GM12878 (cell line): Measurements from ENCODE around the gene HMBS. TPM values are rescaled to one million over a fixed set of nuclear protein-coding genes. Genes with fewer than 3 reads are reported as not detected.
"Not testable (repeated sequence)": the region's sequence is repeated elsewhere in the genome, so short reads cannot be mapped to it uniquely, and the experiment has no call there.

Experiments used
- ATAC-seq: fragments of 200-7000 bp; cut with Tn5 transposase; 3 replicates; pipeline ENCODE4 v1.9.1; 2020; ENCODE audit warnings: mild to moderate bottlenecking, moderate library complexity
- BruUV-seq: library from RNA; stranded (reverse); fragments of 400-500 nt; replicated peaks from 2 replicates; lab custom pipeline; 2021; lab: Mats Ljungman, UMichigan
- CTCF ChIA-PET: fragments of 300-600 bp; sonication (Branson Sonifier 250); formaldehyde crosslinking; extraction: SDS; loops from one replicate; lab custom pipeline; 2021; ENCODE audit warnings: inconsistent platforms; lab: Yijun Ruan, JAX
- POLR2A ChIA-PET: fragments of 350-600 bp; formaldehyde crosslinking; extraction: SDS; loops from one replicate; lab custom pipeline; 2021; ENCODE audit warnings: inconsistent platforms; lab: Charles Lee
- RAD21 ChIA-PET: fragments of 300-600 bp; sonication (Branson Sonifier 250); formaldehyde crosslinking; loops from one replicate; lab custom pipeline; 2023; ENCODE audit warnings: antibody characterized with exemption; ENCODE audit not compliant: unreplicated experiment; lab: Charles Lee
- SMC1A ChIA-PET: fragments of 300-600 bp; sonication (Branson Sonifier 250); formaldehyde crosslinking; loops from one replicate; lab custom pipeline; 2023; ENCODE audit not compliant: unreplicated experiment, uncharacterized antibody; lab: Charles Lee
- DNase-seq: peaks from one replicate; pipeline ENCODE4 v3.0.0-alpha.2; 2011; ENCODE audit warnings: low read depth, low spot score
- FAIRE-seq: peaks from 3 replicates; lab custom pipeline; 2011; peaks lifted over from hg19 to GRCh38; lab: Jason Lieb, UNC
- H2AFZ ChIP-seq: 2 replicates; pipeline ENCODE4 v1.6.0; 2011; ENCODE audit warnings: low read depth, low read length, control low read depth; ENCODE audit not compliant: control insufficient read depth
- H3K27ac ChIP-seq: 2 replicates; pipeline ENCODE4 v1.5.1; 2011; ENCODE audit warnings: control low read depth; ENCODE audit not compliant: control insufficient read depth, insufficient read depth
- H3K27me3 ChIP-seq, 2 experiments: replicated peaks in 1 of 2; 2 replicates each; pipeline versions ENCODE4 v1.6.0 to v1.6.1; 2011; ENCODE audit warnings: low read length in 1 of 2; ENCODE audit not compliant: control insufficient read depth in 2 of 2, insufficient read depth in 2 of 2
- H3K36me3 ChIP-seq, 2 experiments: 2 replicates each; pipeline ENCODE4 v1.5.1; 2011; ENCODE audit warnings: low read length in 1 of 2; ENCODE audit not compliant: control insufficient read depth in 2 of 2, insufficient read depth in 2 of 2
- H3K4me1 ChIP-seq: 2 replicates; pipeline ENCODE4 v1.6.1; 2011; ENCODE audit warnings: mild to moderate bottlenecking, low read length, moderate library complexity, mixed read lengths; ENCODE audit not compliant: control insufficient read depth, insufficient read depth
- H3K4me2 ChIP-seq: 2 replicates; pipeline ENCODE4 v1.6.0; 2011; ENCODE audit warnings: control low read depth; ENCODE audit not compliant: control insufficient read depth, insufficient read depth
- H3K4me3 ChIP-seq: fragments of 200-600 bp; sonication (generic); 2 replicates; pipeline ENCODE4 v1.5.1; 2016
- H3K79me2 ChIP-seq: 2 replicates; pipeline ENCODE4 v1.6.0; 2011; ENCODE audit warnings: low read length; ENCODE audit not compliant: control insufficient read depth, insufficient read depth
- H3K9ac ChIP-seq: 2 replicates; pipeline ENCODE4 v1.8.0; 2011; ENCODE audit warnings: low read length, control low read depth, mixed read lengths; ENCODE audit not compliant: control insufficient read depth, insufficient read depth
- H3K9me3 ChIP-seq: replicated peaks from 3 replicates; pipeline ENCODE4 v1.5.1; 2011; ENCODE audit warnings: mild to moderate bottlenecking, low read length; ENCODE audit not compliant: control insufficient read depth, insufficient read depth
- H4K20me1 ChIP-seq: 2 replicates; pipeline ENCODE4 v1.6.0; 2011; ENCODE audit not compliant: control insufficient read depth, insufficient read depth
- NFIC ChIP-seq: IDR thresholded peaks from 2 replicates; pipeline ENCODE4 v1.6.1; 2012; ENCODE audit warnings: low read depth, mild to moderate bottlenecking, inconsistent platforms, low read length, moderate library complexity
- PAX5 ChIP-seq: IDR thresholded peaks from 2 replicates; pipeline ENCODE4 v1.6.1; 2011; ENCODE audit warnings: low read depth, low read length, borderline replicate concordance
- POLR2A ChIP-seq: IDR thresholded peaks from 2 replicates; pipeline ENCODE4 v1.6.1; 2011; ENCODE audit warnings: low read depth, mild to moderate bottlenecking, low read length
- RFX5 ChIP-seq: IDR thresholded peaks from 2 replicates; pipeline ENCODE4 v1.6.1; 2011; ENCODE audit warnings: low read depth, low read length, improper control_type of control experiment
- SRF ChIP-seq, 2 experiments: IDR thresholded peaks; 2 replicates each; pipeline ENCODE4 v1.6.1; 2011; ENCODE audit warnings: low read depth in 2 of 2, low read length in 2 of 2, mild to moderate bottlenecking in 1 of 2, moderate library complexity in 1 of 2
- WGBS: methylation state at CpG from one replicate; pipeline ENCODE4 v1.1.6; 2016; ENCODE audit warnings: low lambda C conversion rate; ENCODE audit not compliant: insufficient replicate concordance, insufficient coverage; ENCODE audit errors: missing lambda C conversion rate; 5-methylcytosine and 5-hydroxymethylcytosine counted together
- in situ Hi-C: fragments of 300-500 bp; cut with MboI; formaldehyde crosslinking; loops from 9 replicates; pipeline ENCODE4 v1.14.3; 2018; ENCODE audit warnings: mixed read lengths
- intact Hi-C: fragments of 100-400 bp; cut with micrococcal nuclease; formaldehyde crosslinking; loops from one replicate; pipeline ENCODE4 v1.14.2; 2022; ENCODE audit not compliant: unreplicated experiment
- polyA plus RNA-seq, 11 experiments: library from polyadenylated mRNA; depleted of rRNA in 4 of 11; unstranded in 6 of 11; stranded (reverse) in 5 of 11; fragments of >200 nt; fragmentation: Nextera tagmentation in 4 of 11; fragmentation: Illumina TruSeq in 1 of 11; extraction: Ambion mirVana in 4 of 11; extraction: Trizol in 1 of 11; gene quantifications; 1 replicate in 1 of 11; 2 replicates in 10 of 11; pipeline versions ENCODE4 v1.2.1 to v1.2.3, GENCODE V29; 2011 to 2016; ENCODE audit warnings: inconsistent platforms in 2 of 11, missing spikeins in 2 of 11, low read depth in 1 of 11
- total RNA-seq, 4 experiments: library from RNA; depleted of rRNA in 3 of 4; stranded (reverse); fragments of >200 nt in 3 of 4; fragmentation: Illumina TruSeq in 1 of 4; extraction: Trizol in 1 of 4; gene quantifications; 2 replicates each; pipeline versions ENCODE4 v1.2.1 to v1.2.3, GENCODE V29; 2013 to 2021
- TF ChIP-seq, protein P1 (sequence below): fragments of 450-650 bp; IDR thresholded peaks from 2 replicates; pipeline ENCODE4 v1.6.1; 2018; ENCODE audit warnings: mild to moderate bottlenecking, low read depth, moderate library complexity; ENCODE audit not compliant: partially characterized antibody
- TF ChIP-seq, protein P2 (sequence below): fragments of 450-650 bp; IDR thresholded peaks from 2 replicates; pipeline ENCODE4 v1.6.1; 2017; ENCODE audit warnings: mild to moderate bottlenecking, low read depth, inconsistent platforms; ENCODE audit not compliant: poor library complexity, severe bottlenecking
- TF ChIP-seq, protein P3 (sequence below): fragments of 450-650 bp; IDR thresholded peaks from 2 replicates; pipeline ENCODE4 v1.6.1; 2016; ENCODE audit warnings: mild to moderate bottlenecking, moderate library complexity, borderline replicate concordance

Gene HMBS
- total and polyA plus RNA-seq, 10 of the 15 experiments (the other 5 are each of a cell fraction or from before 2014, with no cell fraction given): 17.7 to 96.7 (median 49.7) TPM

- TF ChIP-seq, protein P1, sequence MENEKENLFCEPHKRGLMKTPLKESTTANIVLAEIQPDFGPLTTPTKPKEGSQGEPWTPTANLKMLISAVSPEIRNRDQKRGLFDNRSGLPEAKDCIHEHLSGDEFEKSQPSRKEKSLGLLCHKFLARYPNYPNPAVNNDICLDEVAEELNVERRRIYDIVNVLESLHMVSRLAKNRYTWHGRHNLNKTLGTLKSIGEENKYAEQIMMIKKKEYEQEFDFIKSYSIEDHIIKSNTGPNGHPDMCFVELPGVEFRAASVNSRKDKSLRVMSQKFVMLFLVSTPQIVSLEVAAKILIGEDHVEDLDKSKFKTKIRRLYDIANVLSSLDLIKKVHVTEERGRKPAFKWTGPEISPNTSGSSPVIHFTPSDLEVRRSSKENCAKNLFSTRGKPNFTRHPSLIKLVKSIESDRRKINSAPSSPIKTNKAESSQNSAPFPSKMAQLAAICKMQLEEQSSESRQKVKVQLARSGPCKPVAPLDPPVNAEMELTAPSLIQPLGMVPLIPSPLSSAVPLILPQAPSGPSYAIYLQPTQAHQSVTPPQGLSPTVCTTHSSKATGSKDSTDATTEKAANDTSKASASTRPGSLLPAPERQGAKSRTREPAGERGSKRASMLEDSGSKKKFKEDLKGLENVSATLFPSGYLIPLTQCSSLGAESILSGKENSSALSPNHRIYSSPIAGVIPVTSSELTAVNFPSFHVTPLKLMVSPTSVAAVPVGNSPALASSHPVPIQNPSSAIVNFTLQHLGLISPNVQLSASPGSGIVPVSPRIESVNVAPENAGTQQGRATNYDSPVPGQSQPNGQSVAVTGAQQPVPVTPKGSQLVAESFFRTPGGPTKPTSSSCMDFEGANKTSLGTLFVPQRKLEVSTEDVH: peak; percentile 90
- TF ChIP-seq SRF (IDR thresholded peaks at IDR 0.05; ENCODE audit: low read depth in 2 of 2, low read length in 2 of 2) (peak in 1 of 2 experiments; percentile 60; a peak in 1 of 4 replicates), POLR2A (peak; percentile 59; the same call in 1 of the 2 replicates), NFIC (no peak), PAX5 (peak; percentile 99), RFX5 (0 out of 2 replicates have a peak, but pooled peaks have one; percentile 11)
- TF ChIP-seq, protein P2, sequence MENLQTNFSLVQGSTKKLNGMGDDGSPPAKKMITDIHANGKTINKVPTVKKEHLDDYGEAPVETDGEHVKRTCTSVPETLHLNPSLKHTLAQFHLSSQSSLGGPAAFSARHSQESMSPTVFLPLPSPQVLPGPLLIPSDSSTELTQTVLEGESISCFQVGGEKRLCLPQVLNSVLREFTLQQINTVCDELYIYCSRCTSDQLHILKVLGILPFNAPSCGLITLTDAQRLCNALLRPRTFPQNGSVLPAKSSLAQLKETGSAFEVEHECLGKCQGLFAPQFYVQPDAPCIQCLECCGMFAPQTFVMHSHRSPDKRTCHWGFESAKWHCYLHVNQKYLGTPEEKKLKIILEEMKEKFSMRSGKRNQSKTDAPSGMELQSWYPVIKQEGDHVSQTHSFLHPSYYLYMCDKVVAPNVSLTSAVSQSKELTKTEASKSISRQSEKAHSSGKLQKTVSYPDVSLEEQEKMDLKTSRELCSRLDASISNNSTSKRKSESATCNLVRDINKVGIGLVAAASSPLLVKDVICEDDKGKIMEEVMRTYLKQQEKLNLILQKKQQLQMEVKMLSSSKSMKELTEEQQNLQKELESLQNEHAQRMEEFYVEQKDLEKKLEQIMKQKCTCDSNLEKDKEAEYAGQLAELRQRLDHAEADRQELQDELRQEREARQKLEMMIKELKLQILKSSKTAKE: peak; percentile 63
- TF ChIP-seq, protein P3, sequence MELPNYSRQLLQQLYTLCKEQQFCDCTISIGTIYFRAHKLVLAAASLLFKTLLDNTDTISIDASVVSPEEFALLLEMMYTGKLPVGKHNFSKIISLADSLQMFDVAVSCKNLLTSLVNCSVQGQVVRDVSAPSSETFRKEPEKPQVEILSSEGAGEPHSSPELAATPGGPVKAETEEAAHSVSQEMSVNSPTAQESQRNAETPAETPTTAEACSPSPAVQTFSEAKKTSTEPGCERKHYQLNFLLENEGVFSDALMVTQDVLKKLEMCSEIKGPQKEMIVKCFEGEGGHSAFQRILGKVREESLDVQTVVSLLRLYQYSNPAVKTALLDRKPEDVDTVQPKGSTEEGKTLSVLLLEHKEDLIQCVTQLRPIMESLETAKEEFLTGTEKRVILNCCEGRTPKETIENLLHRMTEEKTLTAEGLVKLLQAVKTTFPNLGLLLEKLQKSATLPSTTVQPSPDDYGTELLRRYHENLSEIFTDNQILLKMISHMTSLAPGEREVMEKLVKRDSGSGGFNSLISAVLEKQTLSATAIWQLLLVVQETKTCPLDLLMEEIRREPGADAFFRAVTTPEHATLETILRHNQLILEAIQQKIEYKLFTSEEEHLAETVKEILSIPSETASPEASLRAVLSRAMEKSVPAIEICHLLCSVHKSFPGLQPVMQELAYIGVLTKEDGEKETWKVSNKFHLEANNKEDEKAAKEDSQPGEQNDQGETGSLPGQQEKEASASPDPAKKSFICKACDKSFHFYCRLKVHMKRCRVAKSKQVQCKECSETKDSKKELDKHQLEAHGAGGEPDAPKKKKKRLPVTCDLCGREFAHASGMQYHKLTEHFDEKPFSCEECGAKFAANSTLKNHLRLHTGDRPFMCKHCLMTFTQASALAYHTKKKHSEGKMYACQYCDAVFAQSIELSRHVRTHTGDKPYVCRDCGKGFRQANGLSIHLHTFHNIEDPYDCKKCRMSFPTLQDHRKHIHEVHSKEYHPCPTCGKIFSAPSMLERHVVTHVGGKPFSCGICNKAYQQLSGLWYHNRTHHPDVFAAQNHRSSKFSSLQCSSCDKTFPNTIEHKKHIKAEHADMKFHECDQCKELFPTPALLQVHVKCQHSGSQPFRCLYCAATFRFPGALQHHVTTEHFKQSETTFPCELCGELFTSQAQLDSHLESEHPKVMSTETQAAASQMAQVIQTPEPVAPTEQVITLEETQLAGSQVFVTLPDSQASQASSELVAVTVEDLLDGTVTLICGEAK: peak; percentile 99
Measured at GRCh38 chr11:119101759-119102423, 17.2 kb downstream of the HMBS start, which contains the start of gene DPAGT1 (continued).

DNA sequence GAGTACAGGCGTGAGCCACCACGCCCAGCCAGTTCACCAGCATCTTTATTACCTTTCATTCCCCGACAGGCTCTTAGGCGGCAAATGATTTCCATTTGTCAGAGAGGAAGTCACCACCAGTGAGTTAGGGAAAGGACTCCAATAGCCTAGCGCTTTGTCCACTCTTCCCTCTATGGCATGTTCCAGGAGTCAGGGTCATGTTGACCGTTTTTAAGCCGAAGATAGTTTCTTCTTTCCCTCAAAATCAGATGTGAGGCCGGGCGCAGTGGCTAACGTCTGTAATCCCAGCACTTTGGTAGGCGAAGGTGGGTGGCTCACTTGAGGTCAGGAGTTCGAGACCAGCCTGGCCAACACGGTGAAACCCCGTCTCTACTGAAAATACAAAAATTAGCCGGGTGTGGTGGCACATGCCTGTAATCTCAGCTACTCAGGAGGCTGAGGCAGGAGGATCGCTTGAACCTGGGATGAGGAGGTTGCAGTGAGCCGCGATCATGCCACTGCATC, 18.5 kb downstream of the HMBS start:
- BruUV-seq, FAIRE-seq, H2AFZ ChIP-seq, H3K27me3 ChIP-seq, ATAC-seq, in situ Hi-C loops, H3K9me3 ChIP-seq, DNase-seq, H3K36me3 ChIP-seq, H4K20me1 ChIP-seq: not testable (repeated sequence)
- Histone ChIP-seq H3K27ac (peak overlapping the region; percentile 96; the same call in 1 of the 2 replicates), H3K4me2 (peak overlapping the region; percentile 88), H3K9ac (peak overlapping the region; percentile 87), H3K79me2 (peaks cover 38% of the 10 kb centered on the region), H3K4me1 (peaks cover 23% of the 10 kb centered on the region), H3K4me3 (peak overlapping the region; percentile 97; the same call in 1 of the 2 replicates)
- RAD21 ChIA-PET: interaction anchor here (0.8 to 1.7 kb wide), 4 partner anchors 18 to 235 kb away, joined by 3 to 22 read pairs (median 4); partner anchors contain the start of genes CBL and HINFP
- SMC1A ChIA-PET: interaction anchor here (1.2 to 1.8 kb wide), 5 partner anchors 19 to 93 kb away, joined by 4 to 17 read pairs (median 4); partner anchors contain the start of genes HINFP, NLRX1, RPS25 and TRAPPC4
- POLR2A ChIA-PET: interaction anchor here (0.7 to 2.4 kb wide), 5 partner anchors 18 to 1687 kb away, joined by 3 to 25 read pairs (median 8); partner anchors contain the start of genes HINFP, HMBS and MCAM
- whole genome bisulfite sequencing: 89% methylated on average over 18 of the region's 18 CpGs
- intact Hi-C loops: loop anchor here (5.0 kb wide), 2 partner anchors 86 to 176 kb away; partner anchors contain the start of genes BCL9L, RPS25 and TRAPPC4
- CTCF ChIA-PET: interaction anchor here (1.5 to 2.2 kb wide), 5 partner anchors 35 to 221 kb away, joined by 3 to 10 read pairs (median 8); partner anchors contain the start of genes CBL and VPS11
